IMR-90 (cell line): ENCODE results near the gene KLC3.

Experiments used
- CEBPB ChIP-seq: IDR thresholded peaks from 2 replicates; pipeline ENCODE4 v1.6.1; 2012; ENCODE audit warnings: low read depth, low read length, improper control_type of control experiment
- ELK1 ChIP-seq: fragments of 150-350 bp; IDR thresholded peaks from 2 replicates; pipeline ENCODE4 v1.6.1; 2016; ENCODE audit warnings: low read depth, mild to moderate bottlenecking, low read length, moderate library complexity, borderline replicate concordance
- MAFK ChIP-seq: IDR thresholded peaks from 2 replicates; pipeline ENCODE4 v1.6.1; 2012; ENCODE audit warnings: low read depth, low read length, improper control_type of control experiment
- NFE2L2 ChIP-seq: fragments of 150-350 bp; IDR thresholded peaks from 2 replicates; pipeline ENCODE4 v1.6.1; 2016; ENCODE audit warnings: low read depth, mild to moderate bottlenecking, low read length
- POLR2A ChIP-seq: IDR thresholded peaks from 2 replicates; pipeline ENCODE4 v1.6.1; 2012; ENCODE audit warnings: mild to moderate bottlenecking, low read depth, low read length
- RAD21 ChIP-seq: IDR thresholded peaks from 2 replicates; pipeline ENCODE4 v1.6.1; 2012; ENCODE audit warnings: low read length, improper control_type of control experiment
- RCOR1 ChIP-seq: IDR thresholded peaks from 2 replicates; pipeline ENCODE4 v1.6.1; 2012; ENCODE audit warnings: mild to moderate bottlenecking, low read length, improper control_type of control experiment; ENCODE audit not compliant: insufficient replicate concordance
- RFX5 ChIP-seq: IDR thresholded peaks from 2 replicates; pipeline ENCODE4 v1.8.0; 2012; ENCODE audit warnings: low read depth, mild to moderate bottlenecking, low read length, moderate library complexity
- SMC3 ChIP-seq: fragments of 150-350 bp; IDR thresholded peaks from 2 replicates; pipeline ENCODE4 v1.6.1; 2016; ENCODE audit warnings: low read depth, mild to moderate bottlenecking, antibody characterized with exemption, low read length, moderate library complexity
- TF ChIP-seq, protein P1 (sequence below): conservative IDR thresholded peaks from 2 replicates; pipeline ENCODE4 v1.5.1; 2012; ENCODE audit warnings: mild to moderate bottlenecking, low read depth, low read length, improper control_type of control experiment

GRCh38 chr19:45302416-45302815 lies 38.1 kb upstream of the KLC3 start:
- TF ChIP-seq, protein P1, sequence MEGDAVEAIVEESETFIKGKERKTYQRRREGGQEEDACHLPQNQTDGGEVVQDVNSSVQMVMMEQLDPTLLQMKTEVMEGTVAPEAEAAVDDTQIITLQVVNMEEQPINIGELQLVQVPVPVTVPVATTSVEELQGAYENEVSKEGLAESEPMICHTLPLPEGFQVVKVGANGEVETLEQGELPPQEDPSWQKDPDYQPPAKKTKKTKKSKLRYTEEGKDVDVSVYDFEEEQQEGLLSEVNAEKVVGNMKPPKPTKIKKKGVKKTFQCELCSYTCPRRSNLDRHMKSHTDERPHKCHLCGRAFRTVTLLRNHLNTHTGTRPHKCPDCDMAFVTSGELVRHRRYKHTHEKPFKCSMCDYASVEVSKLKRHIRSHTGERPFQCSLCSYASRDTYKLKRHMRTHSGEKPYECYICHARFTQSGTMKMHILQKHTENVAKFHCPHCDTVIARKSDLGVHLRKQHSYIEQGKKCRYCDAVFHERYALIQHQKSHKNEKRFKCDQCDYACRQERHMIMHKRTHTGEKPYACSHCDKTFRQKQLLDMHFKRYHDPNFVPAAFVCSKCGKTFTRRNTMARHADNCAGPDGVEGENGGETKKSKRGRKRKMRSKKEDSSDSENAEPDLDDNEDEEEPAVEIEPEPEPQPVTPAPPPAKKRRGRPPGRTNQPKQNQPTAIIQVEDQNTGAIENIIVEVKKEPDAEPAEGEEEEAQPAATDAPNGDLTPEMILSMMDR = no peak
- TF ChIP-seq CEBPB = no peak
- no peak for TF ChIP-seq RFX5
- TF ChIP-seq MAFK = no peak
- TF ChIP-seq NFE2L2 = no peak
- TF ChIP-seq RCOR1 = no peak
- TF ChIP-seq RAD21 = no peak
- TF ChIP-seq POLR2A = no peak
- TF ChIP-seq SMC3 = no peak
- TF ChIP-seq ELK1 = no peak
